MV-4-11 (cell line): ENCODE measurements around the gene LRRC17.
"Not testable (repeated sequence)": the region's sequence is repeated elsewhere in the genome, so short reads cannot be mapped to it uniquely, and the experiment has no call there.

ENCODE experiments used
- DNase-seq: peaks from one replicate; lab custom pipeline; 2025; lab: John Stamatoyannopoulos, UW

Gene LRRC17

GRCh38 chr7:102942868-102943267, 30.1 kb downstream of the LRRC17 start:
- no peak for DNase-seq

- DNase-seq: no peak
Measured at GRCh38 chr7:102943423-102944169, 30.8 kb downstream of the LRRC17 start.

- no peak for DNase-seq
Measured at GRCh38 chr7:102944241-102944640, 31.4 kb downstream of the LRRC17 start.

- no peak for DNase-seq
Measured at GRCh38 chr7:102951839-102952238, 39.0 kb downstream of the LRRC17 start.

GRCh38 chr7:102953406-102953805, 40.6 kb downstream of the LRRC17 start:
- DNase-seq: peak; percentile 76

GRCh38 chr7:102954359-102954758, 41.6 kb downstream of the LRRC17 start:
- not testable (repeated sequence) for DNase-seq

GRCh38 chr7:102958004-102958403, 45.2 kb downstream of the LRRC17 start:
- not testable (repeated sequence) for DNase-seq

- DNase-seq: not testable (repeated sequence)
Measured at GRCh38 chr7:102961993-102962392, 49.2 kb downstream of the LRRC17 start.

GRCh38 chr7:102966465-102966864, 53.7 kb downstream of the LRRC17 start:
- peak; percentile 45 for DNase-seq

GRCh38 chr7:102967798-102968197, 55.0 kb downstream of the LRRC17 start:
- DNase-seq: no peak

- peak; percentile 89 for DNase-seq
Measured at GRCh38 chr7:102973096-102973802, 60.4 kb downstream of the LRRC17 start.

- DNase-seq: peak; percentile 45
Measured at GRCh38 chr7:102974366-102975236, 61.8 kb downstream of the LRRC17 start.

GRCh38 chr7:102975854-102976253, 63.1 kb downstream of the LRRC17 start:
- no peak for DNase-seq

- DNase-seq: no peak
Measured at GRCh38 chr7:102976493-102976892, 63.7 kb downstream of the LRRC17 start.

GRCh38 chr7:102977586-102977985, 64.8 kb downstream of the LRRC17 start:
- DNase-seq: not testable (repeated sequence)

GRCh38 chr7:102978284-102978683, 65.5 kb downstream of the LRRC17 start:
- DNase-seq: peak; percentile 33

GRCh38 chr7:102979670-102980069, 66.9 kb downstream of the LRRC17 start:
- DNase-seq: no peak

GRCh38 chr7:102981451-102981850, 68.7 kb downstream of the LRRC17 start:
- no peak for DNase-seq

GRCh38 chr7:102982235-102982634, 69.4 kb downstream of the LRRC17 start:
- DNase-seq: no peak

GRCh38 chr7:102983602-102984001, 70.8 kb downstream of the LRRC17 start:
- no peak for DNase-seq

GRCh38 chr7:102985176-102985783, 72.5 kb downstream of the LRRC17 start:
- DNase-seq: no peak

- DNase-seq: no peak
Measured at GRCh38 chr7:102988088-102988487, 75.3 kb downstream of the LRRC17 start.
